Stimulated activated CD8-positive, alpha-beta memory T cell treated with anti-CD3 and anti-CD28 coated beads, Interleukin-15, amount 100 ng/mL, for 4 hours (primary cell): ENCODE data around the gene DGKB.

ENCODE experiments used
- DNase-seq, 2 donors: peaks; one replicate each; pipeline ENCODE4 v3.0.0-alpha.2; 2020; ENCODE audit warnings: low read depth in 2 of 2

DGKB gene

DNA sequence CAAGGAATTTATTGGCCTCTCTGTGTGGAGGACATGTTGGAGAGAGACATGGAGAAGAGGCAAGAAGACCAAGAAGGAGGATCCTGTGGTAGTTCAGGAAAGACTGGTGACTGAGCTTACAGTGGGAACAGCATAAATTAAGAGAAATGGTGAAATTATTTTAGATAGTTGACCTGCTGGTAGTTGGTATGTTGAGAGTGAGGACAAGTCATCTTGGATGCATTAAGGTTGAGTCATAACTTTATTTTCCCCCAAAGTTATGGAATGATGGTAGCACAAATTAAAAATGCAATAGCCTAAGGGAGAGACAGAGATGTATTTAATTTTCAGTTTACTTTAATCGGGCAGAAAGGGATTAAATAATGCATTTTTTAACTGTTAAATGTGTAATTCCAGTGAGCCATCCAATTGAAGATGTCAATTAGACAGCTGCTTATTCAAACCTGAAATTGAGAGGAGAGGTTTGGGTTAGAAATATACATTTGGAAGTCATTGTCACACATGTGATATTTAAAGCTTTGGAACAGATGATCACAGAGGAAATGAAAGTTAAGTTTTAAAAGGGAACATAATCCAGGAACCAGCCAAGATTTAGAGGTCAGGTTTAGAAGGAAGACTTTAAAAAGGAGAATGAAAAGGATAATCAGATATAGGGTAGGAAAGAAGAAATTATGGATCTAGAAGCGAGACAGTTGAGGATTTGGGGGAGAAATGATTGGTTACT lies 80.6 kb downstream of the DGKB start:
- no peak for DNase-seq

DNA sequence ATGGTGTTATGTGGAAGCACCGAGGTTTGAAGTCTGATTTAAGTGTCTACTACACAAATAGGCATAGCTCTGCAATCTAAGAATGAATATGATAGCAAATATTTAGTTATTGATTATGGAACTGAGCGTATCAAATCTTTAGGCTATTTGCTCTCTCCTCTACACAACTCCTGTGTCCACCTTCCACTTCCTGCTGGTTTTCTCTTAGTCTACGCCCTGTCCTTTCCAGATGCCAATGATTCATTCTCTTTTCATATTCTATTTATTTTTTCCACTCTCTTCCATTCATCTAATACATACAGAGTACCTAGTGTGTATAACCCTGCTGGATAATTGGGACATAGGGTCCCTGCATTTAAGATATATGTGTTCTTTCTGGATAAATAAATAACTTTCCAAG lies 83.7 kb downstream of the DGKB start:
- no peak for DNase-seq

DNA sequence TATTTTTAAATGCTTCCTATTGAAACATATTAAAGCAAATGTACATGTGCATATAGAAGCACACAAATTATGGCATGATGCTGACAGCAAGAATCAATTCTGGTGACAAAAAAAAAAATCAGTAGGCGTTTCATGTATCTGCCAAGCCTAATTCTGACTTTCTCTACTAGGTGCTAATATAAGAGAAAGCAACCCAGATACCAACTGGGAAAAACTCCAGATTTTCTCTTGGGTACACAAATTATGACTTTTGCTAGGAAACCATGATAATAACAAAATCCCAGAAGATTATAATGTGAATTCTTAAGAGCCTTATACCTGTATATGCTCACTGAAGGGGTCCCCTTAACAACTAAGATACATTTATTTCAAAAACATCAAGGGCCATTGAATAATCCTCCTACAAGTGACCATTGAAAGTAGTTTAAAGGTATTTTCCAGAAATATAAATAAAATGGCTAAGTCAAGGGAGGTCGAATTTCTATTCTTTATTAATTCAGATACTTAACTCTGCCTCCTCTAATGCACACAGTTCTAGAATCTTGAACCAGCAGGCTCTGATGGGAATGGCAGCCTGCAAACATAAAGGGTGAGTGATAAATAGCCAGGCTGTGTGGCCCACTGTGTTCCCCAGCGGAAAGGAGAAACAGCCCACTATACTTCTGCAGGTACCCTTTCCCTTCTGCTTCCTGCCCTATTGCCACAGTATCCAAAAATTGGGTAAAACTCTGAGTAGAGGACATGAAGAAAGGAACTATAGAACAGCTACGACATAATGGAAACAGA lies 84.5 kb downstream of the DGKB start:
- no peak for DNase-seq

DNA sequence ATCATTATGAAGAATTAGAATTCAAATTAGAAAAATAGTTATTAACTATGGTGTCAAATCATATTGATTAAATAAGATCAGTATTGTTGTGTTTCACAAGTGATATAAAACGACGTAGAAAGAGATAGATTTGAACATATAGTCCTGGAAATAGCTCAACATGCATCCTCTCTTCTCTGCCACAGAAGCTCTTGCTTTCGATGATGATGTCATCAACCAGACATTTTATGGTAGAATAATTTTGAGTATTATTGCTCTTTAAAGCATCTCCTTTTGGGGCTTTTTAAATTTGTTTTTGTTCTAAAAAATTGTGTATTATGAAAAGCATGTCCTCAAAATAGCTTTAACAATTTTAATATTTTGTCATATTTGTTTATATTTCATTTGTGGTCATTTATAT lies 95.0 kb downstream of the DGKB start:
- no peak for DNase-seq

DNA sequence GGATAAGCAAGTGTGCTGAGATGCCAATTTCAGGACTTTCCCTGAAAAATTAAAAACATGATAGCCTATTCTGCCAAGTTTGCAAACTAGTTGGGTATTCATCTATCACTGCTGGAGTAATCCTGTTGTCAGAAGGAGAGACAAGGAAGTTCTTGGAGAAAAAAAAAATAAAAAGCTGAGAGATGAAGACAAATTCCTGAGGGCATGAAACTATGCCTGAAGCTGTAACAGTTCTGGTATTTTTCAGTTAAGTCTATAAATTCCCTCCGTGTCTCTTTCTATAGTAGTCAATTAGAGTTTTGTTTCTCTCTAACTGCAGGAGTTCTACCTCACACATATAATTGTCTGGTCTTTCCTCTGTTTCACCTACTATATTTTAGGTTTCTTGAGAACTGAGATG lies 95.7 kb downstream of the DGKB start:
- DNase-seq: no peak

DNA sequence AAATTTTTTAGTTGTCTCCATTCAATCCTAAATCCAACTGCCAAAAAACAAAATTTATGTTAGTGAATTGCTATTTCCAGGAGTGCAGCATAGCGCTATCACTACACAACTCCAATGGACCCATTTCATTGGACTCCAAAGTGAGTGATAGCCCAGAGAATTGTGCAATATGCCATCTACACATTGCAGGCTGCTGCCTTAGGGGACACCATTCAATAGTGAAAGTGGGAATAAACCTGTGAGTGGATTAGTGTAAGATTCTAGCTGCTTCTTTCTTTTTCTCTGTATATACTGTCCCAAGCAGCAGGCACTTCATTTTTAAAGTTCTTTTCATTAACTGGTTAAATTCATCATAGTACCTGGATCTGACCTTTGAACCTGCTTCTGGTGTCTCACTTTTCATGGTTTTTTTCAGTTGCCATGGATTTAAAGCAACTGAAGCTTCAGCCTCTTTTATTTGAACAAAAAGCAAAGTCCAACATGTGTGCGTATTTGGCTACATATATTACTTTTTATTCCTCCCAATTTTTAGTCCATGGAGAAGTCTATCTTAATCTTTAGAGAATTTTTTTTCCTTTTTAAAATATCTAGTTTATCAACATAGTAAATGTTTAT lies 97.3 kb downstream of the DGKB start:
- no peak for DNase-seq

DNA sequence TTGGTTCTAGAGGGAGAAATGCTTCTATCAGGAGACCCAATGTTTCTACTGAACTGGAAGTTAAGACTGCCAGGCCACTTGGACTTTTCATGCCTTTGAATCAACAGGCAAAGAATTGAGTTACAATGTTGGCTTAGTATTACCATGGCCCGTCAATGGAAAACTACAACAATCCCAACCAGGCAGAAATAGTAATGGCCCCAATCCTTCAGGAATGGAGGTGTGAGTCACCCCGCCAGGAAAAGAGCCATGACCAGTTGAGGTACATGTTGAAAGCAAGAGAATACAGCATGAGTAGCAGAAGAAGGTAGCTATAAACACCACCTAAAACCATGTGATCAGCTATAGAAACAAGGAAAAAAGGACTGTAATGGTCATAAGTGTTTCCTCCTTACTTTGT lies 101.9 kb downstream of the DGKB start:
- DNase-seq: no peak

DNA sequence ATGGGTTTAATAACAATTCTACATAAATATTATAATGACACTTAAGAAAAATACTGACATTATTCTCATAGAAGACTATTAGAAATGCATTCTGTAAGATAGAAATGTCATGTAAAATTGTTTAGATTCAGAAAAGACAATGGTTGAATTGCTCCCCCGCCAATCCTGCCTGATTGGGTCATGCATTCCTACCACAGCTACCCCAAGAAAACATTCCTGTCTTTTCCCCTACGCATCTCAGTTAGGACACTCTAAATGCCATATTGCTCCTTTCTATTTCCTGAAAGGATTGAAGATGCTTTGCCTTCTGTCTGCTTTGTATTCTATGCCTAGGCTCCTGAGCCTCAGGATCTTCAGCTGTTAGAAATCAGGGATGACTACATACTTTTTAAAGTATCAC lies 109.4 kb downstream of the DGKB start:
- no peak for DNase-seq

DNA sequence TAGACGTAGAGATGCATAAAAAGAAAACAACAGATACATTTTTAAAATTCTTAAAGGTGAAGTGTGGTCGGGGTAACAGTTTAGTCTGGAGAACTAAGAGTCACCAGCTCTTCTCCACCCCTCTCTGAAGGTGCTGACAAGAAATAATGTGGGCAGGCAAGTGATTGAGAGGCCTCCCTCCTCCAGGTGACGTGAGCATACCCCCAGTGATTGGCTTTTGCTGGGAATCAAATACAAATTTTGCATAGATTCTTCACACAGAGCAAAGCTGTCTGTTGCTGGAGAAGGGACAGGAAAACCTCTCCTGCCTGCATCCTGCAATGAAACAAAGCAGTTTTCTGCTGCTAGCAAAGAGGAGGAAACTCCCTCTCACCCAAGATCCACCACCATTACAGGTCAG lies 115.0 kb downstream of the DGKB start:
- DNase-seq: no peak

DNA sequence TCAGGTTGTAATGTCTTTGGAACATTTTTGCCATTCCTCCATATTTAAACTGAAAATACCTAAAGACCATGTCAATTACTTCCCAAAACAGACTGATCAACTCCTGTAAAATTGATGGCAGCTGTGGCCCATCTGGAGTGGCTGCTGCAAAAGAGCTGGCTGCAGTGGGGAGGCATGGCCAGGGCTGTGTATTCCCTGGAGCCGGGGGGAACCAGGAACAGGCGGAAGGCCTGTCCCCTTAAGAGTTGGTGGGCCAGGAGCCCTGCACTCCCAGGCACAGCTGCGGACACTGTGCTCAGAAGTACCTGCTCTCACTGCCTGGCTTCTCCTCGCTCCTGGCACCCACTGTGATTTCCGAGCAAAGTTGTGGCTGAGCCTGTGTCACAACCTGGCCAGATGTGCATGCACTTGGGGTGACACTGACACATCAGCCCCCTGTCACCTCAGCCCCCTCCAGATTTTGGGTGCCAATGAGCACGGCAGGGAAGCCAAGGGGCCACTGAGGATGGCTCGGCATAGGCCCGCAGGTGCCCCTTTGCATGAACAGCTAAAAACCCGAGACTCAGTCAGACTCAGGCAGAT lies 116.1 kb downstream of the DGKB start:
- DNase-seq: no peak

DNA sequence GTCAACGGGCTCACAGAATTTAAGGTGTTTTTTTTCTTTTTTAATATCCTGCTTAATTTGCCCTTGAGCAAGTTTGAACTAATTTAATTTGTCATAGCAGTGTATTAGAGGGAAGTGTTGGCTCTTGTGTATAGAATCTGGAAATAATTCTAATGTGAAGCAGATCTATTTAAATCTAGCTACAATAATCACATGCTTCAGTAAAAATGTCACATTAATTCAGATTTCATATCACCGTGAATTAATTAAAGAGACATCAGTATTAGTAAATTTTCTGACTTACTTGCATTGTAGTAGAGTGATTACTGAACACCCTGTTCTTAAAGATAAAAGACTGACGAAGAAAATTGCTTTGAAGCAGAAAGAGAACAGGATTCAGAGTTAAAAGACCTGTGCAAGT lies 124.7 kb downstream of the DGKB start:
- no peak for DNase-seq

DNA sequence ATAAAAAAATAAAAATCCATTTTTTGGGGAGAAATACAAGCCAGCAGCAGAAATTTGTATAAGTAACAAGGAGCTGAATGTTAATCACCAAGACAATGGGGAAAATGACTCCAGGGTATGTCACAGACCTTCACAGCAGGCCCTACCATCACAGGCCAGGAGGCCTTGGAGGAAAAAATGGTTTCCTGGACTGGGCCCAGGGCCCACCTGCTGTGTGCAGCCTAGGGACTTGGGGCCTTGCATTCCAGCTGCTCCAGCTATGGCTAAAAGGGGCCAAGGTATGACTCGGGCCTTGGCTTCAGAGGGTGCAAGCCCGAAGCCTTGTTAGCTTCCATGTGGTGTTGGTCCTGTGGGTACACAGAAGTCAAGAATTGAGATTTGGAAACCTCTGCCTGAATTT lies 126.3 kb downstream of the DGKB start:
- no peak for DNase-seq

DNA sequence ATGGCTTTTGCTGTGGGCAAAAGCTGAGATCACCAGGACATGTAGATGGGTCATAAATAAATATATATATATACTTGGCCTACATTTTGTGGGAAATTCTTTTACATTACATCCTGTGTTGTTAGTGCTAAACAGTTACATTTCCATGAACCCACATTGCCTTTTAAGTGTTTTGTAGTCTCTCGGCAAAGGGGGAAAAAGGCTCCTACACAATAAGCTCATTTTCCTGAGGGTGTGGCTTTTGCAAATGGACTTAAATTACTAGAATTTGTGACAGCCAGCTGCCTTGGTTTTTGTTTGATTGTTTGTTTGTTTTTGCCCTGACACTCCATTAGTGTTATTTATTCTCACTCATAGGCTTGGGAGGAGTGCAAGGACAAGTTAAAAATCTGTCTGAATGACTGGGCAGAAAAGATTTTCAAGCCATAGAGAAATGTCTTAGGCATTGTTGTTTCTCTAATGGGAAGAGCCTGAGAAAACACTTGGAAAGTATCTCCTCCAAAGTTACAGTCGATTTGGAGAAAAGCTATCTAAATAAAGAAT lies 128.8 kb downstream of the DGKB start:
- DNase-seq: no peak

DNA sequence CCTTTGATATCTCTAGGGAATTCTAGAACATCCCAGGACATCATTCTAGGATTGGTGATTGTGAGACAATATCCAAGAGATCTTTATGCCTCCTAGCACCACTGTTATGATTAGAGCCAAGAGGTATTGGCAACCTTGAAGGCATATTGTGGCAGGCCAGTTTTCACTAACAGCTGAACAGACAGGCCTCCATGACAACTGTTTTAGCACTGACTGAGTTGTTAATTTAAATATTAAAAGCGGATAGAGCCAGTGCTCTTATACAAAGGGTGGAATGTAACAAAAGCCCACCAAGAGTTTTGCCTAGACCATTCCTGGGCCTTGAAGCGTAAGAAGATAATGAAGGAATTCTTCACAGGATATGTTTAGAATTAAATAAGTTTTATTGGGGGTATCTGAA lies 131.9 kb downstream of the DGKB start:
- no peak for DNase-seq

DNA sequence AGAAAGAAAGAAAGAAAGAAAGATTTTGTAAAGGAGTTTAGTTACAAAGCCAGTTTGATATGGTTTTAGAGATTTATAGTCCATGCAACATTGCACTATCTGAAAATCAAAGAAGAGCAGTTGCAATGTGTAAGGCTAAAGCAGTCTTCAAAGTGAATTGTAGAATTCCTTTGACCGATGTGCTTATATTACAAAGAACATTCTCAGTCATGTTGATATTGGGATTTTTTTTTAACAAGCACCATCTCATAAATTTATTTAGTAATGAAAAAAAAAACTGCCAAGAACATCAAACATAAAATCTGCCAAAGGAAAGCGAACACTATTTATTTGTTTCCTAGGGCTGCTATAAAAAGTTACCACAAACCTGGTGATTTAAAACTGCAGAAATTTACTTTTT lies 133.3 kb downstream of the DGKB start:
- no peak for DNase-seq

DNA sequence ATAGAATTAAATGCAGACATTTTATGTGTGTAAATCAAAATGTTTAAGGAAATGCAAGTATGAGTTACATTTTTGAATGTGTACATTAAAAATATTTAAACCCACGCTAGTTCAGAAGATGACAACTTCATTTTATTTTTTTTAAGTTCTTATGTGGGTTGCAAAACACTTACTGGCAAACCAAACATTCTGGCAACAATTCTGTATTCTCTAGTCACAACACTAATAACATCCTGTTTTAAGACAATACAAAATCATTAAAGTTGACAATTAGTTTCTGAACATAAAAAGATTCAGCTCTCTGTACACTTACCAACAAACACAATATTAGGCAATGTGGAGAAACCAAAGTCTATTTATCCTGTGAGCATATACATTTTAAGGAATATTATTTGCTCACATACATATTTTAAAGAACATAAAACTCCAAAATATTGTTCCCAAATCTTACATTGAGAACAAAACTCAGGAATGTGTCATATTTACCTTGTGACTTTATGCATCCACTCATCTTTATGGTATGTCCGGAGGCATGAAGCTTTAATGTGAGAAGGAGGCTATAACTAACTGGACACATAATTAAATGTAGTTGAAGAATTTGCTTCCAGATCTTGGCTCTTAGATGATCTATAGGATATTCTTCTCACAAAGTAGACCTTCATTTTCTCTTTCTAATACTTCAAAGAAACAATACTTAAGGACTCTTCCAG lies 134.7 kb downstream of the DGKB start:
- DNase-seq: no peak

DNA sequence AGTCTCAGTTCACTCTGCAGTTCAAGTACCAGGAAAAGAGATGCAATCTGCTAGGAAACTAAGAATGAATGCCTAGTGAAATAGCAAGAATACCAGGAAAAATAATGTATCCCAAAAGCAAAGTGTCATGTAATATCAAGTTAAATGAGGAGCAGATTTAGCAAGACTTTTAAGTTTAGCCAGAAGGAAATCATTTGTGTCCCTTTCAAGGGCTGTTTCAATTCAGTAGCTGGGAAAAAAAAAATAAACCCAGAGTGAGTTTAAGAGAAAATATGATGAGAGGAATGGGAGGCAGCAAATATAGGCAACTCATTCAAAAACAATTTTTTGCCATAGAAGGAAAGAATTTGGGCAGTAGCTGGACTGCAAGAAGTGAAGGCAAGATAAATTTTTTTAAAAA lies 135.8 kb downstream of the DGKB start:
- no peak for DNase-seq

DNA sequence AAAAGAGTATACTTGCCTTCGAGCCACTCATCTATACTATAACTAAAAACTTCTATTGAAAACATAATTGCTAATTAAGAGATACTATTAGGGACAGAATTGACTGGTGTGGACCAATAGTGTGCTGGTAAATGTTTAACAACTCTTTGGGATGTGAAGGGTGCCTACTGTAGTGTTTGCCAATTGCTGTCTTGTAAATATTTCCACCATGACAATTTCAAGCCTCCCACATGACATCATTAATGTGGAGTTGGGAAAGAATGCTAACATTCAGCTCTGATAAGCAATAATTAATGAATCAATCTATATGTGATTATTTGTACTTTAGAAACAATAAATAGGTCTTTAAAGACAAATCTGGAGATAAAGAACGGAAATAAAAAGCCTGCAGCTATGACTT lies 136.8 kb downstream of the DGKB start:
- no peak for DNase-seq

DNA sequence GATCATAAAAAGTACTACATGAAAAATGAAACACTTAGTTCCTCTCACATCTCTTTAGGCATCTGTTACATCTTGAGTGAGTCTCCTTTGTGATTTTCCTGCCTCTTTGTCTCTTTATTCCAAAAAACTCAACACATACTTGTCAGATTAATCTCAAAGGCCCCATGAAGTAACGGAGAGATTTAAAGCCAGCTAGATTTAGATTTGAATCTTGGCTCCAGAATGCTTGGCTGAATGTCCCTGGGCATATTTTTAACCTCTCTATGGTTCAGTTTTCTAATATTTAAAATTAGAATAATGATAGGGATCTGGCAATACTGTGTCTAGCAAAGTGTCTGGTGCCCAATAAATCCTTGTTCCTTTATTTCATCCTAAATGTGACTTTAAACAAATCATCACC lies 140.0 kb downstream of the DGKB start:
- DNase-seq: no peak

DNA sequence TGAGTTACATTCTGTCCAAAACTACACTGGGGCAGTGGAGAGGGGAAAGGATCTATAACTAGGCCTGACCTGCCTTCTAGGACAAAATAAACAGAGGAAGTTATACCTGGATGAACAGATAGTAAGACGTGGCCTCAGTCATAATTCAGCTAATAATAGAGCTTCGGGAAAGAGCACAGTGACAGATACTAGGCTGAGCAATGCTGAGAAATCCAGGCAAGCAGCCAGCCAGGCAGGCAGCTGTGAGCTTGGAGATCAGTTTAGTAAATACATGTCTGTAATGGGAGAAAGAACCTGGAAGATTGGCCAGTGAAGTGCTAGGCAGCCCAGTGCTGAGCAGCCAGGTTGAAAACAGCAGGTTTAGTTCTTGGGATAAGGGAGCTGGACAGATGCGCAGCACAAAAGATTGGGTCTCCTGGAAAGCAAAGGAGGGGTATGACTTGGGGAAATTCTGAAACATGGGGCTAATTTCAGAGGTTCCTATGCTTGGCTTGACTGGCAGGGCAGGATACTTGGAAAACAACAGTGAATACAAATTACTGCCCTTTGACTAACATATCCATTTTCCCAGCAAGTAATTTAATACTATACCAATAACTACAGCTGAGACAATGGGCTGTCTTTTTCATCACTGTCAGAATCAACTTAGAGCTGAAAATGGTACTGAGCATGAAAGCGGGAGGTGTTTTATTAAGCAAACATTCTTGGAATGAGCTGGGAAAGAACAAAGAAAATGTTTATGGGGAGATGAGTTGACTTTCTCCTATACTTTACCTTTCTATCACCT lies 140.8 kb downstream of the DGKB start:
- DNase-seq: no peak
